ENCODE measurements around the gene SLC6A2.

GRCh38 chr16:55663765-55664677 is 8.2 kb downstream of the SLC6A2 start:
- TF ChIP-seq CTCF (IDR thresholded peaks at IDR 0.05) (no peak), POLR2AphosphoS5 (IDR thresholded peaks at IDR 0.05) (no peak), POLR2A (IDR thresholded peaks at IDR 0.05) (no peak)
